ENCODE results near the gene TMEFF2.

TMEFF2 gene

GRCh38 chr2:192072261-192072660 is 122.5 kb downstream of the TMEFF2 start:
- DNase-seq (ENCODE audit: extremely low read depth in 1 of 2, low read depth in 1 of 2), result no peak

- no peak for DNase-seq (ENCODE audit: extremely low read depth in 1 of 2, low read depth in 1 of 2)
Observed at GRCh38 chr2:192070099-192070498, 124.6 kb downstream of the TMEFF2 start.

- no peak for DNase-seq (ENCODE audit: extremely low read depth in 1 of 2, low read depth in 1 of 2)
Observed at GRCh38 chr2:192069417-192069816, 125.3 kb downstream of the TMEFF2 start.

- no peak for DNase-seq (ENCODE audit: extremely low read depth in 1 of 2, low read depth in 1 of 2)
Observed at GRCh38 chr2:192068966-192069365, 125.8 kb downstream of the TMEFF2 start.

- no peak for DNase-seq (ENCODE audit: extremely low read depth in 1 of 2, low read depth in 1 of 2)
Observed at GRCh38 chr2:192067631-192068030, 127.1 kb downstream of the TMEFF2 start.

- no peak for DNase-seq (ENCODE audit: extremely low read depth in 1 of 2, low read depth in 1 of 2)
Observed at GRCh38 chr2:192064459-192064858, 130.3 kb downstream of the TMEFF2 start.

GRCh38 chr2:192060161-192060560 is 134.6 kb downstream of the TMEFF2 start:
- DNase-seq (ENCODE audit: extremely low read depth in 1 of 2, low read depth in 1 of 2), result no peak

GRCh38 chr2:192059266-192059665 is 135.5 kb downstream of the TMEFF2 start:
- no peak for DNase-seq (ENCODE audit: extremely low read depth in 1 of 2, low read depth in 1 of 2)

- DNase-seq (ENCODE audit: extremely low read depth in 1 of 2, low read depth in 1 of 2), result no peak
Observed at GRCh38 chr2:192053921-192054320, 140.8 kb downstream of the TMEFF2 start.

GRCh38 chr2:192051533-192051932 is 143.2 kb downstream of the TMEFF2 start:
- no peak for DNase-seq (ENCODE audit: extremely low read depth in 1 of 2, low read depth in 1 of 2)

GRCh38 chr2:192049362-192049761 is 145.4 kb downstream of the TMEFF2 start:
- no peak for DNase-seq (ENCODE audit: extremely low read depth in 1 of 2, low read depth in 1 of 2)

- no peak for DNase-seq (ENCODE audit: extremely low read depth in 1 of 2, low read depth in 1 of 2)
Observed at GRCh38 chr2:192047315-192048107, 147.2 kb downstream of the TMEFF2 start.

- DNase-seq (ENCODE audit: extremely low read depth in 1 of 2, low read depth in 1 of 2), result no peak
Observed at GRCh38 chr2:192044496-192044895, 150.2 kb downstream of the TMEFF2 start.

- no peak for DNase-seq (ENCODE audit: extremely low read depth in 1 of 2, low read depth in 1 of 2)
Observed at GRCh38 chr2:192043216-192043870, 151.4 kb downstream of the TMEFF2 start.

- no peak for DNase-seq (ENCODE audit: extremely low read depth in 1 of 2, low read depth in 1 of 2)
Observed at GRCh38 chr2:192042126-192042525, 152.6 kb downstream of the TMEFF2 start.

- no peak for DNase-seq (ENCODE audit: extremely low read depth in 1 of 2, low read depth in 1 of 2)
Observed at GRCh38 chr2:192038110-192038509, 156.6 kb downstream of the TMEFF2 start.

GRCh38 chr2:192035731-192036442 is 158.8 kb downstream of the TMEFF2 start:
- DNase-seq (ENCODE audit: extremely low read depth in 1 of 2, low read depth in 1 of 2), result no peak

- no peak for DNase-seq (ENCODE audit: extremely low read depth in 1 of 2, low read depth in 1 of 2)
Observed at GRCh38 chr2:192030856-192031255, 163.9 kb downstream of the TMEFF2 start.

- DNase-seq (ENCODE audit: extremely low read depth in 1 of 2, low read depth in 1 of 2), result no peak
Observed at GRCh38 chr2:192030289-192030688, 164.4 kb downstream of the TMEFF2 start.

- DNase-seq (ENCODE audit: extremely low read depth in 1 of 2, low read depth in 1 of 2), result no peak
Observed at GRCh38 chr2:192029089-192029488, 165.6 kb downstream of the TMEFF2 start.

GRCh38 chr2:192026825-192027120 is 168.0 kb downstream of the TMEFF2 start:
- no peak for DNase-seq (ENCODE audit: extremely low read depth in 1 of 2, low read depth in 1 of 2)
